GM12892 (cell line): ENCODE data around the gene ZNF593OS.

Experiments
- POLR2A ChIP-seq: IDR thresholded peaks from 2 replicates; pipeline ENCODE4 v1.6.1; 2011; ENCODE audit warnings: low read depth, low read length, control low read depth
- TAF1 ChIP-seq: IDR thresholded peaks from 2 replicates; pipeline ENCODE4 v1.6.1; 2011; ENCODE audit warnings: low read depth, mild to moderate bottlenecking, control low read depth, low read length, borderline replicate concordance

GRCh38 chr1:26155370-26156284 is 16.0 kb downstream of the ZNF593OS start:
- TF ChIP-seq POLR2A (no peak), TAF1 (no peak)
